ENCODE measurements around the gene PRLR.

- TF ChIP-seq POLR2A (IDR thresholded peaks at IDR 0.05) = no peak
- no peak for TF ChIP-seq CTCF (IDR thresholded peaks at IDR 0.05)
These were observed 10.6 kb upstream of the PRLR start for GRCh38 chr5:35240892-35241291.

All from right lobe of liver (tissue), 4 donors.